GM23248 (cell line): ENCODE measurements around the gene TUBGCP6. TPM values are rescaled to one million over a fixed set of nuclear protein-coding genes. Genes with fewer than 3 reads are reported as not detected.

ENCODE experiments used
- DNase-seq: peaks from one replicate; pipeline ENCODE4 v3.0.0-alpha.2; 2015
- H2AFZ ChIP-seq: fragments of 200-600 bp; sonication (generic); 2 replicates; pipeline ENCODE4 v1.6.1; 2016; ENCODE audit warnings: antibody characterized with exemption
- H3F3A ChIP-seq: fragments of 200-600 bp; sonication (generic); 2 replicates; pipeline ENCODE4 v1.6.1; 2016; ENCODE audit warnings: mild to moderate bottlenecking, antibody characterized with exemption, mixed run types; ENCODE audit not compliant: insufficient read depth
- H3K27ac ChIP-seq: fragments of 200-600 bp; sonication (generic); 2 replicates; pipeline ENCODE4 v1.5.1; 2016; ENCODE audit warnings: mild to moderate bottlenecking
- H3K27me3 ChIP-seq: fragments of 200-600 bp; sonication (generic); replicated peaks from 2 replicates; pipeline ENCODE4 v1.6.1; 2016; ENCODE audit warnings: mild to moderate bottlenecking; ENCODE audit not compliant: insufficient read depth
- H3K36me3 ChIP-seq: fragments of 200-600 bp; sonication (generic); 2 replicates; pipeline ENCODE4 v1.6.1; 2016; ENCODE audit warnings: low read depth, mild to moderate bottlenecking
- H3K4me1 ChIP-seq: fragments of 200-600 bp; sonication (generic); 2 replicates; pipeline ENCODE4 v1.6.1; 2016; ENCODE audit warnings: mild to moderate bottlenecking; ENCODE audit not compliant: insufficient read depth
- H3K4me2 ChIP-seq: fragments of 200-600 bp; sonication (generic); one replicate; pipeline ENCODE4 v1.6.1; 2016; ENCODE audit warnings: mild to moderate bottlenecking; ENCODE audit not compliant: unreplicated experiment
- H3K4me3 ChIP-seq: fragments of 200-600 bp; sonication (generic); 2 replicates; pipeline ENCODE4 v1.5.1; 2016; ENCODE audit warnings: mild to moderate bottlenecking
- H3K79me2 ChIP-seq: fragments of 200-600 bp; sonication (generic); 2 replicates; pipeline ENCODE4 v1.6.1; 2016; ENCODE audit warnings: mild to moderate bottlenecking; ENCODE audit not compliant: insufficient read depth
- H3K9ac ChIP-seq: fragments of 200-600 bp; sonication (generic); 2 replicates; pipeline ENCODE4 v1.6.1; 2016; ENCODE audit warnings: mild to moderate bottlenecking
- H3K9me2 ChIP-seq: fragments of 200-600 bp; sonication (generic); 2 replicates; pipeline ENCODE4 v1.6.1; 2016; ENCODE audit warnings: mixed run types, mild to moderate bottlenecking, moderate library complexity; ENCODE audit not compliant: insufficient read depth
- H3K9me3 ChIP-seq: fragments of 200-600 bp; sonication (generic); one replicate; pipeline ENCODE4 v1.6.1; 2017; ENCODE audit warnings: low read depth
- H4K20me1 ChIP-seq: fragments of 200-600 bp; sonication (generic); 2 replicates; pipeline ENCODE4 v1.6.0; 2016; ENCODE audit not compliant: insufficient read depth
- EZH2 ChIP-seq: fragments of 200-600 bp; sonication (generic); IDR thresholded peaks from 2 replicates; pipeline ENCODE4 v1.6.1; 2018; ENCODE audit warnings: antibody characterized with exemption, mild to moderate bottlenecking; ENCODE audit not compliant: insufficient read depth, poor library complexity, severe bottlenecking
- EZH2phosphoT487 ChIP-seq: fragments of 200-600 bp; sonication (generic); IDR thresholded peaks from 2 replicates; pipeline ENCODE4 v1.6.1; 2018; ENCODE audit warnings: antibody characterized with exemption, moderate library complexity, mild to moderate bottlenecking, low read depth; ENCODE audit not compliant: insufficient read depth
- WGBS, 2 experiments: methylation state at CpG; one replicate each; pipeline ENCODE4 v1.1.6; 2015 to 2017; ENCODE audit warnings: low lambda C conversion rate in 2 of 2, low coverage in 1 of 2; ENCODE audit errors: missing lambda C conversion rate in 2 of 2; 5-methylcytosine and 5-hydroxymethylcytosine counted together
- in situ Hi-C: fragments of 300-500 bp; cut with MboI; formaldehyde crosslinking; loops from 2 replicates; pipeline ENCODE4 v1.15.0; 2020
- polyA plus RNA-seq: library from polyadenylated mRNA; unstranded; fragments of >200 nt; fragmentation: Nextera tagmentation; extraction: Ambion mirVana; gene quantifications from 2 replicates; pipeline ENCODE4 v1.2.1, GENCODE V29; 2016
- total RNA-seq: library from RNA; depleted of rRNA; stranded (reverse); fragments of >200 nt; shearing (Covaris generic); gene quantifications from 2 replicates; pipeline ENCODE4 v1.2.3, GENCODE V29; 2014

Gene TUBGCP6
- total and polyA plus RNA-seq, 2 experiments from 2014 or later: 16.6 to 32.0 TPM

DNA sequence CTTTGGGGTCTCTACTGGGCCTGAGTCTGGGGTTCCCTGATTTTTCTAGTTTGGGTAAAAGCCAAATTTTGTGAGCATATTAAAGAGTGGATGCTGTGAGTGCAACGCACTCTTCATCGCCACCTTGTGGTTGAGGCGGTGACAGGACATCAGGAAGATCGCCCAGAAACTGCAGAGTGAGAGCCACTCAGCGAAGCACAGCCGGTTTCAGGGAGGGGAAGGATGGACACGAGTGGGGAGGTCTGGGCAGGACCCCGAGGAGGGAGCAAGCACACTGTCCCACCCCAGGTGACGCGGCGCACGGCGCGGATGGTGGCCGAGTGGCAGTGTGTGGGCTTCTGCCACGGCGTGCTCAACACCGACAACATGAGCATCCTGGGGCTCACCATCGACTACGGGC, 34.9 kb downstream of the TUBGCP6 start:
- Histone ChIP-seq H3K79me2 (peaks cover 41% of the 10 kb centered on the region), H3K27me3 (no peaks in the 10 kb centered on the region), H3K27ac (no peak overlapping the region), H3F3A (peaks cover 8% of the 10 kb centered on the region; the same call in 1 of the 2 replicates), H3K9me3 (no peaks in the 10 kb centered on the region), H3K4me1 (no peaks in the 10 kb centered on the region), H3K4me3 (no peak overlapping the region), H4K20me1 (no peaks in the 10 kb centered on the region; the same call in 1 of the 2 replicates), H3K36me3 (0 out of 2 replicates have a peak, but pooled peaks cover 15% of the 10 kb centered on the region), H2AFZ (no peak overlapping the region), H3K9me2 (no peaks in the 10 kb centered on the region), H3K4me2 (no peak overlapping the region), H3K9ac (no peak overlapping the region)
- 61 to 66% methylated on average over 20 of the region's 20 CpGs for WGBS, 2 experiments
- in situ Hi-C loops: no loop called here
- TF ChIP-seq EZH2phosphoT487: no peak
- no peak for TF ChIP-seq EZH2
- peak; percentile 75 for DNase-seq

DNA sequence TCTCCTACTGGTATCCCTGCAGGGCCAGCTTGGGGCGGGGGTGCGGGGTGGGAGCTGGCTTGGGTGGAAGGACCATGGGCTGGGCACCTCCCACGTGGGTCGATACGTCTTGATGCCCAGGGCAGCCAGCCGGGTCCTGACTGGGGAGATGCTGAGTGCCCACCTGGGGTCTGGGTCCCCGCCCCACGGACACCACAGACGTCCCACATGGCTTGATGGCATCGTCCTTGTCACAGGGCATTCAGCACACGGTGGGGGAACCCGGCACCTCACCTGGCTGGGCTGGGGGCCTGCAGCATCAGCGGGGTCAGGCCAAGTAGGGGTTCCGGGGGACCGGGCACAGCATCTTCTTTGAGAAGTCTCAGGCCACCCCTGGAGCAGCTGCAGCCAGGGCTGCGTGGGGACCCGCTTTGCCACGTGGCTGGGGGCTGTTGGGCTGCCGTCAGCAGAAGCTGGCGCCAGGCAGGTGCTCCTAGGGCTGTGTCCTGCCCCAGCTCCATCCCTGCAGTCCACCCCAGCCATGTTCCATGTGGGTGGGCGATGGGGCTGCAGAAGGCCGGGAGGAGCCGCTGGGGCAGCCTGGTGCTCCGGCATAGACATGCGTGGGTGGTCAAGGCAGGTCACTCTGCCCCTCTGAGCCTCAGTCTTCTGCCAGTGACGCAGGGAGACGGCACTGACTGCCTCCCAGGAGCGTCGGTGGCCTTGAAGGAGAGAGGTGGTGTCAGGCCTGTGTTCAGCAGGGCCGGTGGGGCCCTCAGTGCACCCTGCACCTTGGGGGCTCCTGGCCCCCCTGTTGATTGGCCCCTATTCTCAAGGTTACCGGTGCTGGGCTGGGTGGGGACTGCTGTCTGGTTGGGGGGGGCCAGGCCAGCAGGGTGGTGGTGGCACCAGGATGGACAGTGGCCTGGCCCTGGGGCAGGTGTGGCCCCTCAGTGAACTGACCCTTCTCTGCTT, 35.6 kb downstream of the TUBGCP6 start:
- Histone ChIP-seq H2AFZ (no peak overlapping the region), H3K9ac (no peak overlapping the region), H3K4me2 (no peak overlapping the region), H3K9me3 (no peaks in the 10 kb centered on the region), H3K9me2 (no peaks in the 10 kb centered on the region), H4K20me1 (no peaks in the 10 kb centered on the region; the same call in 1 of the 2 replicates), H3K79me2 (peaks cover 41% of the 10 kb centered on the region), H3K27ac (no peak overlapping the region), H3K4me3 (no peak overlapping the region), H3F3A (peaks cover 8% of the 10 kb centered on the region; the same call in 1 of the 2 replicates), H3K27me3 (no peaks in the 10 kb centered on the region), H3K36me3 (0 out of 2 replicates have a peak, but pooled peaks cover 15% of the 10 kb centered on the region), H3K4me1 (no peaks in the 10 kb centered on the region)
- no peak for TF ChIP-seq EZH2phosphoT487
- no peak for TF ChIP-seq EZH2
- in situ Hi-C loops: no loop called here
- no peak for DNase-seq
- 70 to 75% methylated on average over 27 to 28 of the region's 31 CpGs for WGBS, 2 experiments

DNA sequence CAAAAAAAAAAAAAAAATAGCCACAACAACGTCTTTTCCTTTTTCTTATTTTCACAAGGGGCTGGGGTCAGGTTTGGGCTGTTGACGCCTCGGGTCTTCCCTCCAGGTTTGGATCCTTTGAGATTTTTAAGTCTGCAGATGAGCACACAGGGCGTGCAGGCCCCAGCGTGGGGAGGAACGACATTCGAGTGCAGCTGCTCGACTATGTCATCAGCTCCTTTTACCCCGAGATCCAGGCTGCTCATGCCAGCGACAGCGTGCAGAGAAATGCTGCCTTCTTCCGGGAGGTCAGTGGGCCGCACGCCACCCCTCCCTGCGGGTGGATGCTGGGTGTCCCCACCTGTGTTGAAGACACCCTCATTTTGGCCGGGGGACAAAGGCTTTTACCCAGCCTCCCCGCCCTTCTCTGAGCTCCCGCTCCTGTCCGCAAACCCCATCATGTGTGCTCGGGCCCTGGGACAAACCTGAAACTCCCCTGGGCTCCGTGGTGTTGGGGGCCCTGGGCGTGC, 36.3 kb downstream of the TUBGCP6 start:
- H3K9me2 ChIP-seq: no peaks in the 10 kb centered on the region
- no peaks in the 10 kb centered on the region for H3K27me3 ChIP-seq
- TF ChIP-seq EZH2 (no peak), EZH2phosphoT487 (no peak)
- no peak overlapping the region for H3K9ac ChIP-seq
- H2AFZ ChIP-seq: no peak overlapping the region
- 83% methylated on average over 22 of the region's 22 CpGs for WGBS, 2 experiments
- in situ Hi-C loops: no loop called here
- peaks cover 8% of the 10 kb centered on the region; the same call in 1 of the 2 replicates for H3F3A ChIP-seq
- 0 out of 2 replicates have a peak, but pooled peaks cover 16% of the 10 kb centered on the region for H3K36me3 ChIP-seq
- H3K4me3 ChIP-seq: no peak overlapping the region
- H3K9me3 ChIP-seq: no peaks in the 10 kb centered on the region
- no peak overlapping the region for H3K4me2 ChIP-seq
- no peaks in the 10 kb centered on the region; the same call in 1 of the 2 replicates for H4K20me1 ChIP-seq
- H3K4me1 ChIP-seq: no peaks in the 10 kb centered on the region
- DNase-seq: no peak
- H3K27ac ChIP-seq: no peak overlapping the region
- H3K79me2 ChIP-seq: peaks cover 41% of the 10 kb centered on the region

DNA sequence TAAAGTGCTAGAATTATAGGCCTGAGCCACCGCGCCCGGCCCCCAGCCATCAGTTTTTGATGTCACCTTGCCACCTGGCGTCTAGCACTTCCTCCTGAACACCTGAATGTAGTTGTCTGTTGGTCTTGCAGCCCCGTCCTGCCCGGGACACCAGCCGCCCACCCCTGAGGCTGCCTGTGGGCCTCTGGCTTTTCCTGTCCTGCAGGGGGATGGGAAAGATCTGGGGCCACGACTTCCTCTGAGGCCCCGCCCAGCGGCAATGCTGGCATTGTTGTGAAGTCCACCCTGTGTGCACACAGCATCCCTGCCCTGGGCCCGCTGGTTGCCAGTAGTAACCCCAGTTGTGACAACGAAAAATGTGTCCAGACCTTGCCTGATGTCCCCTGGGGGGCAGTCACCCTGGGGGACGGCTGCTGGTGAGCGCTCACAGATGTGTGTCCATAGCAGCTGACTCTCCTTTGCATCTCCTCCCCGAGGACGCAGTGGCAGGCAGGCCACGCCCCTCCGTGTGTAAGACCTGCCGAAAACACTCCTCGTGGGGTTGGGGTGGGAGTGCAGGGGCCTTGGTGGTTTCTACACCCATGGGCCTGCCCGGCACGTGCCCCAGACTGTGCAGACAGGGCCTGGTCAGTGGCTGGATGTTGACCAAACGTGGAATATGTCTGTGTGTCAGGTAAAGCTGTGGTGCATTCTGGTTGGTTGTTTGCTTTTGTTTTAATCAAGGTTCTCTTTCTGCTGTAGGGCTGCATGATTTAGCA, 37.3 kb downstream of the TUBGCP6 start:
- H3K9ac ChIP-seq: no peak overlapping the region
- WGBS, 2 experiments: 67 to 72% methylated on average over 23 of the region's 23 CpGs
- H3K79me2 ChIP-seq: peaks cover 41% of the 10 kb centered on the region
- H3K36me3 ChIP-seq: peaks cover 14% of the 10 kb centered on the region; the same call in 1 of the 2 replicates
- in situ Hi-C loops: no loop called here
- H3K27me3 ChIP-seq: no peaks in the 10 kb centered on the region
- no peak overlapping the region for H2AFZ ChIP-seq
- no peak for DNase-seq
- no peak for TF ChIP-seq EZH2phosphoT487
- TF ChIP-seq EZH2: no peak
- peaks cover 2% of the 10 kb centered on the region for H3K4me1 ChIP-seq
- no peak overlapping the region for H3K4me2 ChIP-seq
- peaks cover 8% of the 10 kb centered on the region; the same call in 1 of the 2 replicates for H3F3A ChIP-seq
- H3K9me3 ChIP-seq: no peaks in the 10 kb centered on the region
- no peaks in the 10 kb centered on the region for H4K20me1 ChIP-seq
- no peaks in the 10 kb centered on the region for H3K9me2 ChIP-seq
- no peak overlapping the region for H3K27ac ChIP-seq
- H3K4me3 ChIP-seq: no peak overlapping the region
